HG03565 (cell line): ENCODE measurements around the gene ZNF30.
"Not testable (repeated sequence)": the region's sequence is repeated elsewhere in the genome, so short reads cannot be mapped to it uniquely, and the experiment has no call there.

Experiments
- ATAC-seq: cut with Tn5 transposase; IDR thresholded peaks from one replicate; pipeline ENCODE4 v1.9.1; 2021; ENCODE audit warnings: mild to moderate bottlenecking, moderate library complexity; ENCODE audit not compliant: unreplicated experiment

The ZNF30 gene

DNA sequence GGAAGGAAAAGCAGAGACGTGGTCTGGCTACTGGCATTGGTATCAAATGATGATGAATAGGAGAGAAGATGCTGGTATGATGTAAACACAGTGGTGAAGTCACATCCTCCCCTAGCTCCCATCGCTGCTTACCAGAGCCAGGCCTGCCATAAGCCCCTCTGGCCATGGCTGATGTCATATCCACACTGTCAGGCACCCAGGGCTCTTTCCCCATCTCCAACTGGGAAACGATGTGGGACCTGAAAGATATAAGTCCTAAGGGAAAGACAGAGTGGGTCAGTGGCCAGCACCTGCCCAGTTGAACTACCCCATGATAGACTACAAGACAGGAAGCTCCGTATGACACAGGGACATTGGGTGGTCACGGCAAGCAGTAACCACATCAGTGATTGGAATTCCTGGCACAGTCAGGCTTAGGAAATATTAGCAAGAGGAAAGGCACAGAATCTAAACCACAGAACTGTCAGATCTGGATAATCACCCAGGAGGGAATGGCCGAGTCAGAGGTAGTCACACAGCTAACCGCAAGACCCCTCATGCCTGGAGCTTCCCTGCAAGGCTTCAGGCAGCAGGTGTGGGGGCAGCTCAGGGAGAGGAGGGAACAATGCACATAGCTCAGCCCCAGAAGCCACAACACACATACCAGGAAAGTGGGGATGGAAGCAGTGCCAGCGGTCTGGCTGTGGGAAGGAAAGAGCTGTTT lies 33.6 kb downstream of the ZNF30 start:
- ATAC-seq: no peak

DNA sequence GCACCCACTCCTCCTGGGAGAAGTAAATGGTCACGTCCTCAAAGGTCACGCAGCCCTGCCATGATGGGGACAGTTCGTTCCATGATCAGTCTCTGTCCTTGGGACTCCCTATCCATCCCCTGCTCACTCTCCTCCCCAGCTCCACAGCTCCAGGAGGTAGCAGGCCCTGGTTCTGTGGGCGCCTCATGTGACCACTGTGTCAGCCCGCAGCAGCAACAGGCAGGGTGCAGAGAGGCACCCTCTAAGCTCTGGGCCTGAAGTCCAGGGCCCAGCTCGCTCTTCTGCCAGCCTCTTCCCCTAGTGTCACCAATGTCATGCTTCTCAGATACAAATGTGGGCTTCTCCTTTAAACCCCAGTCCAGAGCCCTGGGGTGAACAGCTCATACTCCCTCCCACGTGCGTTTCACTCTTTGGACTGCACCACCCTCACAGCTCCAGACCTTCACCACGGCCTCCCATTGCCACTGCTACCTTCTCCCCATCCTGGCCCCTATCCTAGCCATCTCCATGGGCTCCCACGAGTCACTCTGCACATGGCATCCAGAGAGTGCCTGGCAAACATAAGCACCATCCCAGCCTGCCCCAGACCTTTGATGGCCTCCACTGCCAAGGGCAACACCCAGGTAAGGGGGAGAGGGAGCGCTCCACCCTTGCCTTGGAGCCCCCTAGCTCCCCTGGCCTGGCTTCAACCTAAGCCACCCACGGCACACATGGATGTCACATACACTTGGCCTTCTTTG lies 34.4 kb downstream of the ZNF30 start:
- no peak for ATAC-seq

DNA sequence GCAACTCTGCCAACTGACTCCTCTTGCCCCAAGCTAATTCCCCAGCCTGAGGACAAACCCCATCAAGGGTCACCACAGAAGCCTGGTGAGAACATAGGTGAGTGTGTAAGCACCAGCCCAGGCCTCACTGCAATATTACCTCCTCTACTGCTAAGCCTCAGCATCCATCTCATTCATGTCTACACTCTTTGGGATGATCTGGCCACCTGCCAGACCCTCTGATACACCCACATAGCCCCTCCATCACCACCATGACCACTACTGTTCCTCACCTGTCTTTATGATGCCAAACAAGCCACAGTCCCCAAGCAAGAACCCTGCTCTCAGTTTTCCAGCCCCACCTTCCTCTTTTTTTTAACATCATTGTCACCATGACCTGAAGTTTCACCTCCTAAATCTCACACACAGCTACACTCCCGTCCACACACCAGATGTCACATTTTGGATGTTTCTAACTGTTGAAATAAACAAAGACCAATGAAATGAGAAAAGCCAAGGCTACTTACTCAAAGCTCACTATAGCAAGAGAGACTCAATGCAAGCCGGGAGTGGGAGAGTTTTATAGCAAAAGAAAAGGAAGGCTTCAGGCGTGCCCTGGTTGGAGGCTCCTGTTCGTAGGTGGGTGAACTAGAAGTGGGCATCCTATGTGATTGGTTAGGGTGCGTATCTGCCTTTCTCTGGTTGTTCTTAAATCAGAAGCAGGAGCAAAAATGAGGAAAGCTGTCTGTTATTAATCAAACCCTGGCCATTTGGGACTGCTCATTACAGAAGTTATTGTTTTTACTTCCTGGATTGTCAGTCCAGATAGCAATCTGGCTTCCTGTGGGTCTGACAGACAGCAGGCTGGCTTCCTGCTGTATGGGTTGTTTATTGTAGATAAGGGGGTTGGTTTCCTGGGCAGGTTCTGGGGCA lies 35.3 kb downstream of the ZNF30 start:
- no peak for ATAC-seq

DNA sequence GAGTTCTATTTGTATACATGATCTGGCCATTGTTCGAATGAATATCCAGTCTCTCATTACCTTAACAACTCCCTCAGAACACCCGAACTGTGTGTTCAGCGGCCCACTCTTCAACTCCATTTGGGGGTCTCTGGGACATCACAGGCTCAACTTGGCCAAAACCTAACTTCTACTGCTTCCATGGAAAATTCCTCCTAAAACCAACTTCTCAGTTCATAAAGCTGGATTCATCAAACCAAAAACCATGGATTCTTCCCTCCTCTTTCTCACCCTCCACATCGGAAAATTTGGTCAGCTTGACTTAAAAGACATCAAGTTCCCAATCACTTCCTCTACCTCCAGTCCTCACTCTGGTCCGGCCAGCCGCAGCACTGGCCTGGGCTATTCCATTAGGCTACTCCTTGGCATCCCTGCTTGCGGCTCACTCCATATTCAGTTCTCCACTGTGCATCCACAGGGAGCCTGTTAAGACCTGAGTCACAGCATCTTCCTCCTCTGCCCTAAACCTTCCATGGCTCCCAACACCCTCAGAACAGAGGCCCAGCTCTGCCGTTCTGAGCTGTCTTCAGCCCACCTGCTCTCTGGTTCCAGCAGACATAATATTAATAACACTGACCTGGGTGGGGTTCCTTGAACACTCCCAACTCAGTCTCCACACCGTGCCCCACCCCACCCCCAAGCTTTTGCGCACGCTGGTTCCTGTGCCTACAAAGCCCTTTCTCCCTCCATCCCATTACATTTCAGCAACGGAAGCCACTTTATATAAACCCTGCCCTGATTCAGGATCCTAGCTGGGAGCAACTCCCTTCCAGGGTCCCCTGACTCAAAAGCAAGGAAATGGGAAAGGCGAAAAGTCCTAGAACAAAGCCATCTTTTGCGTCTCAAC lies 36.2 kb downstream of the ZNF30 start:
- no peak for ATAC-seq

DNA sequence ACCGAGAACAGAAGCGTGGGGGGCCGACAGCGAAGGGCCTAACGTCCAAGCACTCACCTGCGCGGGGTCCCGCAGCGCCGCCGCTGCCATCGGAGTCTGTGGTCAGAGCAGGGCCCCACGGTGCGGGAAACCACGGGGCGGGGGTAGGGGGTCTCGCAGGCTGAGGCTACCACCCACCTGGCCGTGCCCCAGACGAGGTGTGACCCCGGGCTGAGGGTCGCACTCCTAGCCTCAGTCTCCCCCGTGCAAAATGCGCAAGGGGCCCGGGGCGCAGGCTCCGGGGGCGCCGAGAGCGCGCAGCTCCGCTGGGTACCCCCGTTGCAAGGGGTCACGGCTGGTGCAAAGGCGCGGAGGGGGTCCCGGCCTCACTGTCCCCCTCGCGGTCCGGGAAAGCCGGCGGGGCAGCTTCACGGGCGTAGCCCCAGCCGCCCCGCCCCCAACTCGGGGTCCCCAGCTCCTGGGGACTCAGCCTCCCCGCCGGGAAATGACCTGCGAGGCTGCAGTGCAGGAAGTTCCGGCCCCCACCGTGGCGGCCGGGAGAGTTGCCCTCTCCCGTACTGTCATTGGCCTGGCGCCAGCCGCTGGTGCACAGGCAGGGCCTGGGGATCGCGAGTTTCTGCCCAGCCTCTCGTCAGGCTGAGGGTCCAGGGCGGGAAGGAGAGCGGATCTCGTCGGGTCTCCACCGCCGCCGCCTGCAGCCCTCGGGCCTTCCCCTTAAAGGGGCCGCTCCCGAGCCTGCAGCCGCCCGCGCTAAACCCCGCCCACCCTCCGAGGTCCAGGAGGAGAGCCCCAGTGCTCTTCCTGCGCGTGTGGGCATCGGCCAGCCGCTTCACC lies 37.1 kb downstream of the ZNF30 start, which contains the start of gene ZNF792:
TSS of gene ZNF792 (minus strand) at position 657 of the 834 bp plus-strand sequence. CDS start at position 90, 567 bp downstream.
- no peak for ATAC-seq

DNA sequence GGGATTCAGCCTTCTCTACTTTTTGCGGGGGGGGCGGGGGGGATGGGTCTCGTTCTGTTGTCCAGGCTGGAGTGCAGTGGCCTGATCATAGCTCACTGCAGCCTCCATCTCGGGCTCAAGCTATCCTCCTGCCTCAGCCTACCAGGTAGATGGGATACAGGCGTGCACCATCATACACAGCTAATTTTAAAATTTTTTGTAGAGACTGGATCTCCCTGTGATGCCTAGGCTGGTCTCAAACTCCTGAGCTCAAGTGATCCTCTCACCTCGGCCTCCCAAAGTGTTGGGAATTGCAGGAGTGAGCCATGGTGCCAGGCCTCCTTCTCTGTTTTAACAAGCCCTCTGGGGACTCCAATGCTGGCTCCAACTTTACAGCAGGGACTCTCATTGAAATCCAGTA lies 37.9 kb downstream of the ZNF30 start:
- ATAC-seq: no peak

DNA sequence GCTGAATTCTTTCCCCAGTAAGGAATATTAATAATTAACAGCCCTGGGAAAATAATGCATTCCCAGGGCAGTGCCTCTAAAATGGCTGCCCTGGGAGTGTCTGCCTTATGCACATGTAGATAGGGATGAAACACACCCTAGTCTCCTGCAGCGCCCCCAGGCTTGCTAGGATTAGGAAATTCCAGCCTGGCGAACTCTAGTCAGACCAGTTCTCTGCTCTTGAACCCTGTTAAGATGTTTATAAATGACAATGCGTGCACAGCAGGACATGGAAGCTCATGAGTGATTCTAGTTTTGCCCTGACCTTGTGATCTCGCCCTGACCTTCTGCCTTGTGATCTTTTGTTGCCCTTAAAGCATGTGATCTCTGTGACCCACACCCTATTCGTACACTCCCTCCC lies 38.8 kb downstream of the ZNF30 start:
- ATAC-seq: not testable (repeated sequence)

DNA sequence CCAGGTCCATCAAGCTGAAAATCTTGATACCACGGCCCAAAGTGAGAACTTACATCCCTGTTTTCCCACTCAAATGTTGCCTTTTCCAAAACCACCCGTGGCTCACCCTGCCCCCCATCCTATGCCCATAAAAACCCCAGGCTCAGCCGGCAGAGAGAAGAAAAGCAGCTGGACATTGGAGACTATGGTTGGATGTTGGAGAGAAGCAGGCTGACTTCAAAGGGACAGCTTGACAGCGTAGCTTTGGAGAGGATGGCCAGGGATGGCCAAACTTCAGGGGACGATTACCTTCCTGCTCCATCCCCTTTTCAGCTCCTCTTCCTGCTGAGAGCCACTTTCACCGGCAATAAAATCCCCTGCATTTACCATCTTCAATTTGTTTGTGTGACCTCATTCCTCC lies 40.8 kb downstream of the ZNF30 start:
- ATAC-seq: no peak

DNA sequence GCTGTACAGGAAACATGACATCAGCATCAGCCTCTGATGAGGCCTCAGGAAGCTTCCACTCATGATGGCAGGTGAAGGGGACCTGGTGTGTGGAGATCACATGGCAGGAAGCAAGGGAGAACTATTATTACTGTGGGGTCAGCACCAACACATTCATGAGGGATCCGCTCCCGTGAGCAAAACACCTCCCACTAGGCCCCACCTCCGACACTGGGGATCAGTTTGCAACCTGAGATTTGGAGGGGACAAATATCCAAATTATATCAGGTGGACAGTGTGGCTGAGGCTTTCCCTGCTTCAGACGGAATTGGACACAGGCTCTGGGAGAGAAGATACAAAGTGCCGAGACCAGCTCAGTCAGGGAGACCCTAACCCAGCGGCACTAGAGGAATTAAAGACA lies 43.0 kb downstream of the ZNF30 start:
- no peak for ATAC-seq

DNA sequence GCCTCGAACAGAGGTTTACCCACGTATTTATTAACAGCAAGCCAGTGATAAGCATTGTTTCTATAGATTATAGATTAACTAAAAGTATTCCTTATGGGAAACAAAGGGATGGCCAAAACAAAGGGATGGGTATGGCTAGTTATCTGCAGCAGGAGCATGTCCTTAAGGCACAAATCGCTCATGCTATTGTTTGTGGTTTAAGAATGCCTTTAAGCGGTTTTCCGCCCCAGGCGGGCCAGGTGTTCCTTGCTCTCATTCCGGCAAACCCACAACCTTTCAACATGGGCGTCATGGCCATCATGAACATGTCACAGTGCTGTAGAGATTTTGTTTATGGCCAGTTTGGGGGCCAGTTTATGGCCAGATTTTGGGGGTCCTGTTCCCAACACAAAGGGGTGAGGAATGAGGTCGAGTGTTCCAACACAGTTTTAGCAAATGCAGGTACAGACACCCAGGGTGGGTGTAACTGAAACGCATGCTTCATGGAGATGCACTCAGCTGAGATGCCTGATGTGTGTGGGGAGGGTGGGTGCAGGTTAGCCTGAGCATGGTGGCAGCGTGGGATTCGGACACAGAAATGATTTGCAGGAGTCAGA lies 43.6 kb downstream of the ZNF30 start:
- not testable (repeated sequence) for ATAC-seq

DNA sequence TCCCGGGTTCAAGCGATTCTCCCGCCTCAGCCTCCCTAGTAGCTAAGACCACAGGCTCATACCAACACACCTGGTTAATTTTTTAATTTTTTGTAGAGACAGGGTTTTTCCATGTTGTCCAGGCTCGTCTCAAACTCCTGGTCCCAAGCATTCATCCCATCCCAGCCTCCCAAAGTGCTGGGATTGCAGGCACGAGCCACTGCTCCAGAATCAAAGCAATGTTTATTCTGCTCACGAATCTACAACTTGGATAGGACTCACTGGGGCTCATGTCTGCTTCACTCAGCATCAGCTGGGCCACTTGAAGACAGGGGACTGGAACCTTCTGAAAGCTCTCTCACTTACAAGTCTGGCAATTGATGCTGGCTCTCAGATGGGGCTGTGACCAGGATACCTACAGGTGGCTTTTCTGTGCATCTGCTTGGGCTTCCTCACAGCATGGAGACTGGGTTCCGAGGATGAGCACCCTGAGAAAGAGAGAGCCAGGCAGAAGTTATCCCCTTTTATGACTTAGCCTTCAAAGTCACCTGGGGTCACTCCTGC lies 45.5 kb downstream of the ZNF30 start:
- ATAC-seq: no peak

DNA sequence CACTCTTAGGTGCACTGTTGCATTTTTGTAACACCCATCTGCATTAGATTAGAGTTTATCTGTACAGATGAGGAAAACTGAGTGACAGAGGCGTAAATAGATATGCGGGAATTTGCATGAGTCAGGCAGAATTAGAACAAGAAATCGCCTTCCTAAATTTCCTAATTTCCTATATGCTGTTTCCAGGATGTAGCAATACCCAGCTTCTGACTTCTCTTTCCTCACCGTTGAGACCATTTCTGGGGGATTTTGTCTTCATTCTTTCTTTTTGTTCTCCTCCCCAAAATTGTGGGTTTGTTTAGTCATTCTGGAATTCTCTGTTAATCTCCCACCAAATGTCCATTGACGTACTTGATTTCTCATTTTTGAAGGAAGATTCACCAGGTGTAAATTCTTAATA lies 47.9 kb downstream of the ZNF30 start:
- no peak for ATAC-seq

DNA sequence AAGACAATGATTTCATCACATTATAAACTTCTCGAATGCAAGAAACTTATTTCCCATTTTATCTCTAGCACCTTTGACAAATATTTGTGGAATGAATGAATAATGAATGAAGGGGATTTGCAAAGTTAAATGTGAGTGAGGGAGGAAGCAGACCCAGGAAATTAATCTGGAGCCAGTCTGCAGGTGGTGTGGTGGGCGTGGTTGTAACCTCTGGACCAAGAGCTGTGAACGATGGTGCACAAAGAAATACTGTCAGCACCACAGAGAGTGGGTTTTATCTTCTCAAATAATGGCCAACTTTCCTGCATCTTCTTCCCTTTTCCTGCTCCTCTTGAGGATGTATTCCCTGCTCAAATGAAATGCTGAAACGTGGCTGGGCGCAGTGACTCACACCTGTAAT lies 48.4 kb downstream of the ZNF30 start:
- no peak for ATAC-seq

DNA sequence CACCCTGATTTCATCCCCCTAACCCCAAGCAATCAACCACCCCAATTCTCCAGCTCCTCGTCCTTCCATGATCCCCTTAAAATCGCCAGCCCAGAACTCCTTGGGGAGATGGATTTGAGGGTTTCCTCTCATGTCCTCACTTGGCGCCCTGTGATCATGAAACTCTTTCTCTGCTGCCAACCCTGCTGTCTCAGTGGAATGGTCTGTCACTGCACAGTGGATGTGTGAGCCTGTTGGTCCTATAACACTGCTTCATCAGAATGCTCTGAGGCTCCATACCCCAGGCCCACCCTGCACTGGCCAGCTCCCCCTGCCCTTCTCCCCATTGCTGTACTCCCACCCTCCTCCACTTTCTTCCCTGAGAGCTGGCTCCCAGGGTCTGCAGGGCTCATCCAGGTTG lies 49.9 kb downstream of the ZNF30 start:
- no peak for ATAC-seq

DNA sequence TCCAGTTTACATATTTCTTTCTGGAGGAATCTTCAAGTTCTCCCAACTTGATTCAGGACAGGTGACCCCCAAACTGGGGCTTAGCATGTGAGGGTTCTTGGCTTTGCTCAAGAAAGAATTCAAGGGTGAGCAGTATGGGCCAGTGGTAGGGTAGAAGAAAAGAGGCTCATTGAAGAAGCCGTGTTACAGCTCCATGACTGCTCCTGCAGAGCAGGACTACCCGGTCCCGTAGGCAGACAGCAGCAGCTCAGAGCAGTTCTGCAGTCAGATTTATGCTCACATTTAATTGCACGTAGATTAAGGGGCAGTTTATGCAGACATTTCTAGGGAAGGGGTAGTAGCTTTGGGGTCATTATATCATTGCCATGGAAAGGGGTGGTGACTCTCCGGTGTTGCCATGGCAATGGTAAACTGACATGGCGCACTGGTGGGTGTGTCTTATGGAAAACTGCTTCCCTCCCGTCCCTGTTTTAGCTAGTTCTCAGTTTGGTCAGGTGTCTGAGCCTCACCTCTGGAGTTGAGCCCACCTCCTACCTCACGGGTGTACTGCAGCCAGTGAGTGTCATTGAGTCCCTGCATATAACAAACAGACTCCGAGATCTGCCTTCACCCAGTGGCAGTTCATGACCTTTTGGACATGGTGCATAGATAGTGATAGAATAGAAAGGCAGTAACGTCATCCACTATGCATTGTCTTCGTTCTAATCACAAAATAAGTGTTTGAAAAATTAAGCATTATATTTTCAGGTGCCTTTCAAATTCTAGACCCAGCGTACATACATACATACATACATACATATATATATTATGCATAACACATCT lies 53.3 kb downstream of the ZNF30 start:
- no peak for ATAC-seq

DNA sequence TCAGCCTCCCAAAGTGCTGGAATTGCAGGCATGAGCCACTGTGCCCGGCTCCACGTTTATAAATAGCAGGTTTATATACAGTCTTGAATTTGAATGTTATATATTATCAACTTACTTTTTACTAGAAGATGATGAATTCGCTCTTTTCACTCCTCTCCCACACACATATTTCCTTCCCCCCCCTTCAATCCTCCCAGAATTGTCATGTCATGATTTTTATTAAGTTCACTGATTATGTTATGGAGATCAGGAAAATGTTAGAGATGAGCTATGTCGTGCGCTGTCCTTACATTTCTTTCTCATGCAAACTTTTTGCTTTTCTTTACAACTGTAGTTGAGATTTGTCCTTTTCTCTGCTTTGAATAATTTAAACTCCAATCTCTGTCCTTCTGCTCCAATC lies 55.6 kb downstream of the ZNF30 start:
- no peak for ATAC-seq

DNA sequence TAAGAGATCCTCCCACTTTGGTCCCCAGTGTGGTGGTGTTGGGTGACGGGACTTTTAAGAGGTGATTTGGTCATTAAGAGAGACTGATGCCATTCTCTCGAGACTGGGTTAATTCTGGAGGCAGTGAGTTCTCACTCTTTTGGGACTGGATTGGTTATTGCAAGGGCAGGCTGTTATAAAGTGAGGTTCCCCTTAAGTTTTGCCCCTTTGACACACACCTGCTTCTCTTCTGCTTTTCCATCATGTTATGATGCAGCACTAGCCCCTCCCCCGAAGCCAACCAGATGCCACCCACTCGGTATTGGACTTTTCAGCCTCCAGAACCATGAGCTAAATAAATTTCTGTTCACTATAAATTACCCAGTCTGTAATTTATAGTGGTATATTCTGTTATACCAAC lies 57.1 kb downstream of the ZNF30 start:
- no peak for ATAC-seq

DNA sequence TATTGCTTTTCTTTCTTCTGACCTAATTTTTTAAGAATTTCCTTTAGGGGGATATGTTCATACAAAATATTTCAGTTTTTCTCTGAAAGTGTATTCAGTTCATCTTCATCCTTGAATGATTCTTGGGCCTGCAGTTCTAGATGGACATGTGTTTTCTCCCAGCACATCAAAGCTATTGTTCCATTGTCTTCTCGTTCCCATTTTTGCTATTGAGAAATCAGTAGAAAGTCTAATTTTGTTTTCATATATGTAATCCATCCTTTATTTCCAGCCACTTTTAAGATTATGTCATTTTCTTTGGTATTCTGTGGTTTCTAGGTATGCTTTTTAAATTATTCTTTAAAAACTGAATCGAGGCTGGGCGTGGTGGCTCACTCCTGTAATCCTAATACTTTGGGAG lies 57.6 kb downstream of the ZNF30 start:
- ATAC-seq: no peak
